Measurements from ENCODE around the gene TMEM232. TPM values are rescaled to one million over a fixed set of nuclear protein-coding genes. Genes with fewer than 3 reads are reported as not detected.

Gene TMEM232
- total RNA-seq, 1 experiment from 2014 or later = 1.6 TPM

DNA sequence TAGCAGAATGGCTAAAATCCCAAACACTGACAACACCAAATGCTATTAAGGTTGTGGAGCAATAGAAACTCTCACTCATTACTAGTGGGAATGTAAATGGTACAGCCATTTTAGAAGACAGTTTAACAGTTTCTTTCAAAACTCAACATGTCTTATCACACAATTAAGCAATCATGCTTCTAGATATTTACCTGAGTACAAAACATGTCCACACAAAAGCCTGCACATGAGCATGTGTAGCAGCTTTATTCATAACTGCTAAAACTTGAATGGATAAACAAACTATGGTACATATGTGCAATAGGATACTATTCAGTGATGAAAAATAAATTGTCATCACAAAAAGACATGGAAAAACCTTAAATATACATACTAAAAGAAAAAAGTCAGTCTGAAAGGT, 43.8 kb upstream of the TMEM232 start:
- Histone ChIP-seq H2BK120ac (ENCODE audit: low read depth, low read length, poor library complexity, severe bottlenecking) (no peak overlapping the region), H2AFZ (ENCODE audit: low read length) (no peak overlapping the region), H2AK5ac (ENCODE audit: insufficient read length, low read length) (no peak overlapping the region), H3K4ac (ENCODE audit: low read depth, low read length) (no peak overlapping the region), H3K14ac (ENCODE audit: insufficient read depth, low read length) (no peak overlapping the region), H3K18ac (ENCODE audit: insufficient read length, low read depth, low read length) (no peak overlapping the region), H4K5ac (ENCODE audit: insufficient read length, low read depth, low read length) (no peak overlapping the region), H3K56ac (ENCODE audit: insufficient read length, low read depth, low read length) (no peak overlapping the region), H2BK5ac (ENCODE audit: insufficient read length, low read length) (no peak overlapping the region), H3K9ac (ENCODE audit: extremely low read depth, insufficient read length, low read length) (no peak overlapping the region), H3K27me3 (ENCODE audit: insufficient read depth, low read length) (no peaks in the 10 kb centered on the region), H3K9me3 (ENCODE audit: control insufficient read depth, low read depth, low read length) (no peaks in the 10 kb centered on the region), H3K4me2 (ENCODE audit: insufficient read depth, insufficient read length, low read length) (no peak overlapping the region), H3T11ph (ENCODE audit: low read length) (no peak overlapping the region), H3K79me1 (ENCODE audit: insufficient read depth, low read depth, low read length, poor library complexity, severe bottlenecking) (no peaks in the 10 kb centered on the region), H2BK12ac (ENCODE audit: insufficient read length, low read depth, low read length) (no peak overlapping the region), H3K23me2 (ENCODE audit: insufficient read length, low read depth, low read length, poor library complexity, severe bottlenecking) (no peaks in the 10 kb centered on the region), H4K91ac (ENCODE audit: insufficient read length, low read depth, low read length) (no peak overlapping the region), H4K20me1 (ENCODE audit: control insufficient read depth, insufficient read depth, insufficient read length) (no peaks in the 10 kb centered on the region), H3K27ac (ENCODE audit: insufficient read length, low read depth, low read length) (no peak overlapping the region), H3K4me1 (ENCODE audit: insufficient read depth, low read length) (no peaks in the 10 kb centered on the region), H4K8ac (replicated peaks; ENCODE audit: insufficient read length, low read depth, low read length) (no peak overlapping the region), H3K23ac (ENCODE audit: insufficient read length, low read depth, low read length) (no peak overlapping the region), H2BK20ac (ENCODE audit: low read depth, low read length, poor library complexity, severe bottlenecking) (no peak overlapping the region), H2BK15ac (ENCODE audit: low read depth, low read length) (no peak overlapping the region), H3K79me2 (ENCODE audit: insufficient read depth, low read length) (no peaks in the 10 kb centered on the region)
- Mint-ChIP-seq H3K4me1 (no peaks in the 10 kb centered on the region), H3K27me3 (ENCODE audit: low read depth) (no peaks in the 10 kb centered on the region), H3K9me3 (no peaks in the 10 kb centered on the region), H3K27ac (no peak overlapping the region), H3K36me3 (ENCODE audit: insufficient read depth in 1 of 3, low read depth in 3 of 3) (no peaks in the 10 kb centered on the region), H3K4me3 (no peak overlapping the region)
- DNase-seq = no peak
- TF ChIP-seq, protein P1, sequence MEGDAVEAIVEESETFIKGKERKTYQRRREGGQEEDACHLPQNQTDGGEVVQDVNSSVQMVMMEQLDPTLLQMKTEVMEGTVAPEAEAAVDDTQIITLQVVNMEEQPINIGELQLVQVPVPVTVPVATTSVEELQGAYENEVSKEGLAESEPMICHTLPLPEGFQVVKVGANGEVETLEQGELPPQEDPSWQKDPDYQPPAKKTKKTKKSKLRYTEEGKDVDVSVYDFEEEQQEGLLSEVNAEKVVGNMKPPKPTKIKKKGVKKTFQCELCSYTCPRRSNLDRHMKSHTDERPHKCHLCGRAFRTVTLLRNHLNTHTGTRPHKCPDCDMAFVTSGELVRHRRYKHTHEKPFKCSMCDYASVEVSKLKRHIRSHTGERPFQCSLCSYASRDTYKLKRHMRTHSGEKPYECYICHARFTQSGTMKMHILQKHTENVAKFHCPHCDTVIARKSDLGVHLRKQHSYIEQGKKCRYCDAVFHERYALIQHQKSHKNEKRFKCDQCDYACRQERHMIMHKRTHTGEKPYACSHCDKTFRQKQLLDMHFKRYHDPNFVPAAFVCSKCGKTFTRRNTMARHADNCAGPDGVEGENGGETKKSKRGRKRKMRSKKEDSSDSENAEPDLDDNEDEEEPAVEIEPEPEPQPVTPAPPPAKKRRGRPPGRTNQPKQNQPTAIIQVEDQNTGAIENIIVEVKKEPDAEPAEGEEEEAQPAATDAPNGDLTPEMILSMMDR (conservative IDR thresholded peaks at IDR 0.05) = no peak

All from H9 (cell line).